HEK293T (cell line): ENCODE measurements around the gene RAB30.
"Not testable (repeated sequence)": the region's sequence is repeated elsewhere in the genome, so short reads cannot be mapped to it uniquely, and the experiment has no call there.

Experiments used
- ARNT ChIP-seq: fragments of 450-650 bp; IDR thresholded peaks from 2 replicates; pipeline ENCODE4 v1.6.1; 2017; ENCODE audit warnings: mild to moderate bottlenecking
- BHLHE40 ChIP-seq: fragments of 450-650 bp; IDR thresholded peaks from 2 replicates; pipeline ENCODE4 v1.6.1; 2016; ENCODE audit warnings: mild to moderate bottlenecking, moderate library complexity, borderline replicate concordance
- FOXA1 ChIP-seq: fragments of 450-650 bp; IDR thresholded peaks from 2 replicates; pipeline ENCODE4 v1.6.1; 2016; ENCODE audit warnings: mild to moderate bottlenecking
- FOXK2 ChIP-seq: fragments of 450-650 bp; IDR thresholded peaks from 2 replicates; pipeline ENCODE4 v1.6.1; 2016; ENCODE audit warnings: mild to moderate bottlenecking
- FOXM1 ChIP-seq: fragments of 450-650 bp; IDR thresholded peaks from 2 replicates; pipeline ENCODE4 v1.6.1; 2017; ENCODE audit warnings: mild to moderate bottlenecking, borderline replicate concordance
- HDGF ChIP-seq: fragments of 450-650 bp; IDR thresholded peaks from 2 replicates; pipeline ENCODE4 v1.6.1; 2017; ENCODE audit warnings: antibody characterized with exemption, borderline replicate concordance
- SP1 ChIP-seq: fragments of 450-650 bp; IDR thresholded peaks from 2 replicates; pipeline ENCODE4 v1.6.1; 2017
- SUZ12 ChIP-seq: fragments of 450-650 bp; IDR thresholded peaks from 2 replicates; pipeline ENCODE4 v1.6.1; 2016; ENCODE audit warnings: mild to moderate bottlenecking
- TARDBP ChIP-seq: fragments of 450-650 bp; IDR thresholded peaks from 2 replicates; pipeline ENCODE4 v1.6.1; 2016

- TF ChIP-seq FOXK2, SUZ12, FOXM1, HDGF, SP1, TARDBP, BHLHE40, ARNT, FOXA1: not testable (repeated sequence)
Observed at GRCh38 chr11:82970507-82971083, 101.1 kb downstream of the RAB30 start.
